Fibroblast of upper back skin (primary cell): ENCODE data around the gene AMMECR1.

Experiments used
- DNase-seq: peaks from one replicate; pipeline ENCODE4 v3.0.0-alpha.2; 2013

Gene AMMECR1

DNA sequence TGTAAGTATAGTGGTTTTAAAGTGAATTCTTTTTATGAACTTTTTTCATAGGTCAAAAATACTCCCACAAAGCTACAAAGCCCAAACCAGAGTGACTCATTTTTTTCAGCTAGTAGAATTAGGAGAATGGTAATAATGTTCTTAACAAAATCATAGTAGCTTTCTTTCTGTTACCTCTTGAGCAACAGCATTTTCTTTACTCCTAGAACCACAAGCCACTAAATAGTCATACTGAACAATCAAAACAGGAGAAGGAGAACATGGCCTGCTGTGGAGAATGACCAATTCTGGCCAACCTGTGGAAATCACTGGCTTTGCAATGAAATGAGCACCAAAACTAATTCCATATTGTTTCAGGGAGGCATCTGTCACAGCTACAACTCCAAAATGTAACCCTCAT is 112.9 kb downstream of the AMMECR1 start:
- peak; percentile 79 for DNase-seq

DNA sequence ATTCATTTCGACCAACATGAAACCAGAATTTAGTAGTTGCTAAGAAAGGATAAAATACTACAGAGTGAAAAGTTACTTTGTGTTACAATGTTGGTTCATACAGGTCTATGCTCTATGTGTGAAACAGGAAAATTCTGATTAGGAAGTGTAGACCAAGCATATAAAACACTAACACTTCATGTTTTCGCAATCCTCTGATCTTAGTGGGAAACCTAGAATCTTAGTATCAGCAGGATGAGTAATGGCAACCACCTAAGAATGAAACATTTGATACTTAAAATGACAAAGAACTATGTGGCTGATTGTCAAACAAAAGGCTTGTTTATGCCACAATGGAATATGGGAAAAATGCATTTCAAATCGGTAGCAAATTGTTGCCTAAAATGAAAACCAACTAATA is 116.1 kb downstream of the AMMECR1 start:
- DNase-seq = no peak

DNA sequence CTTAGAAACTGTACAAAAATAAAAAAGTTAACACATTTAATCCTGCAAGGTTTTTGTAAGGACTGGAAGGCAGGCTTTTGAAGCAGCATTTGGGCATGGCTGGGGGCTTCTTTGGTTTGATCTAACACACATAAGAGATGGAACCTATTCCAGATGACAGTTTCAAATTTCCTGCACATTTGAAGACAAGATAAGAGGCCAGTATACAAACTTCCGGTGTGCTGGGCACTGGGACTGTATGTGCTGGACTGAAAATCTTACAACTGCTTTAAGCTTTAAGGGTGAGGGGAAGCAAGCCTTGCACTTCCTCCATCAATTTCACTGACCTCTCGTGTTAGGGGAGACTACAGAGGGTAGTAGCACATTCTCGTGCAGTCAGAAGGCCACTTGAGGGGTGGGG is 122.9 kb downstream of the AMMECR1 start:
- no peak for DNase-seq

DNA sequence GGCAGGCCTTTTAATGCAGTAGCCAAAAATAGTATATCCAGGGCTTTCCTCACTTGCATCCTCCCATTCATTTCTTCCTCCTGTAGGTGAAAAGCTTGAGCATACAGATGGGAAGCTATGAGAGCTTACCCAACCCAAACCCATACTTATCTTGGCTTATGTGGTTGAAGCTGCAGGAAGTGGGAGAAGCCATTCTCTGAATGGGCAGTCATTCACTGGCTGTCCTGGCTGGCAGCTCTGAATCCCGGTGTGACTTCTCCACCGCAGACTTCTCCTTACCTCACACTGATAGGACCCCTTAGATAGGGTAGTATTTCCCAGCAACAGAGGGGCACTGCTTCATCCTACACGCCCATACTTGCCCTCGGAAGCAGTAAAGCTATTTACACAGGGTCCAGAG is 125.4 kb downstream of the AMMECR1 start:
- no peak for DNase-seq

DNA sequence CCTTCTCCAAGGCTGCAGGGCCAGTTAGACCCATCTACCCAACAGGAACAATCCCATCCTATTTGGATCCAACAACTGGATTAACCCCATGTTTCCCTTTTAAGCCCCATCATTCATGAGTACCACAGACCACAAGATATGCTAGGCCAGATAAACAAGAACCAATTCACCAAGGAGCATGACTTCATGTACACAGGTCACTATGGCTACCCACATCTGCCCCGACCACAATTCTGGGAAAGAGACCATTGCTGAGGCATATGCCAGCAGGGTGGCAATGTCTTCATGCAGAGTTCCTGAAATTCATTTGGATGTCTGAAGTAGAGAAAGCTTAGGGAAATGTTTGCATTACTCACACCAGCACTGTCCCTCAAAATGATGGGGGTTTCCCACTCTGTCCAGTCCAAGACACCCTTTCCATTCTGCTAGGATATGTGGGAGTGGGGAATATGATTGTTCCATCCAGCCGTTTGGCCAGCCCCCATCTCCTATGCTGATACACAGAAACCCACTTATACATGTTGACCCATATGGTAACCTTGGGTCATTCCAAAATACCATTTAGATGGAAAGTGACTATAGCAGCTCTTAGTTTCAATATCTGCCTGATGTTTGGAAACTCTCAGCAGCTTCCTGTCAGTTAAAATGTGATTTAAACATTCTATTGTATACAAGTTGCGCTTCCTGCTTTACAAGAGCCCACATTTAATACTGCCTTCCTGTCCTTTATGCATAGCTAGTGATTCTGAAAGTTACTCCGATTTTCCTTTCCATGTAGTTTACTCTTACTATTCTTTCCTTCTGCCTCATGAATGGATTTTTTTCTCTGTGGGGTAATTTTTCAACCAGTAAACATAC is 129.0 kb downstream of the AMMECR1 start:
- DNase-seq = no peak

DNA sequence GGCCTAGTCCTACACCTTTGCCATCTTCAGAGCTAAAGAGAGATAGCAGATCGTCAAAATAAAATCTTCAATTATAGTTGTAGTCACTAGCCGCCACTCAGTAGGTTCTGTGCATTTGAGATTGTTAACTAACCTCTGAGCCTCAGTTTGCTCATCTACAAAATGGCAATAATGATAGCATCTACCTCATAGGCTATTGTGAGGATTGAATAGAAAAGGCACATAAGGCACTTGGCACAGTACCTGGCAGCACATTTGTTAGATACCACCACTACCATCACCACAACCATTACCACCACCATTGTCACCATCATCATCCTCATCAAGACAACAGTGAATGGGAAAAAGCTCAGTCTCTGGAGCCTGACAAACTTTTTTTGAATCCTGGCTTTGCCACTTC is 134.6 kb downstream of the AMMECR1 start:
- no peak for DNase-seq

DNA sequence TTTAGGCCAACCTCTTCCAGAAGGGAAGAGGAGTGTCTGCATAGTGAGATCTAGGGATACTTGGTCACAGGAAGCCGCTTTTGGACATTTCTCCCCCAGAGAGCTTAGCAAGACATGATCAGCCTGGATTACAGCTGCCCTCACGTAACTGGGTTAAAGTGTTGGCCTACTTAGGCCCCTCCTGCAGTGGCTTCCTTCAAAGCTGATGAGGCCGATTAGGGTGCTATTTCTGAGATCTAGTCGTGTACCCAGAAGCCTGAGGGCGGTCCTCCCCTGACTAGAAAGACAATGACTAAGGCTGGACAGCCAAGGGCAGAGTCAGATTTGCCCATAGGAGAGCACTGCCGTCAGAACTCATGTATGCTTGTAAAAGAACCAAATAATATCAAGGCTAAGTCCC is 135.0 kb downstream of the AMMECR1 start:
- no peak for DNase-seq

DNA sequence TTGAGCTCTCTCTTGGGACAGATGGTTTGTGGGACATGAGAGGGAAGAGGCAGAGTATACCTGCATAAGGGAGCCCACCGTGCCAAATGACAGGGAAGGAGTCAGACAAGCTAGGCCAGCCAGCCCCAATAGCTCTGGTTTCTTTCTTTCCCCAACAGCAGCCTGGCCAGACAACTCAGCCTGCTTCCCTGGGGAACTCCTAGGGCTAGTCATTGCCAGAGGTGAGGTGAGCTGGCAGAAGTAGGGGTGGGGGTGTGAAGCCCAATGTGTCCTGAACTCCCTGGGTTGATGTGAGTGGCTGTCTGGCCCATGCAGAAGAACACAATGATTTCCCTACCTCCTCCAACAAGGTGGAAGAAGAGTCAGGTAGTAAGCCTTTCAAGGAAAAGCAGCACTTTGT is 135.5 kb downstream of the AMMECR1 start:
- peak; percentile 38 for DNase-seq

DNA sequence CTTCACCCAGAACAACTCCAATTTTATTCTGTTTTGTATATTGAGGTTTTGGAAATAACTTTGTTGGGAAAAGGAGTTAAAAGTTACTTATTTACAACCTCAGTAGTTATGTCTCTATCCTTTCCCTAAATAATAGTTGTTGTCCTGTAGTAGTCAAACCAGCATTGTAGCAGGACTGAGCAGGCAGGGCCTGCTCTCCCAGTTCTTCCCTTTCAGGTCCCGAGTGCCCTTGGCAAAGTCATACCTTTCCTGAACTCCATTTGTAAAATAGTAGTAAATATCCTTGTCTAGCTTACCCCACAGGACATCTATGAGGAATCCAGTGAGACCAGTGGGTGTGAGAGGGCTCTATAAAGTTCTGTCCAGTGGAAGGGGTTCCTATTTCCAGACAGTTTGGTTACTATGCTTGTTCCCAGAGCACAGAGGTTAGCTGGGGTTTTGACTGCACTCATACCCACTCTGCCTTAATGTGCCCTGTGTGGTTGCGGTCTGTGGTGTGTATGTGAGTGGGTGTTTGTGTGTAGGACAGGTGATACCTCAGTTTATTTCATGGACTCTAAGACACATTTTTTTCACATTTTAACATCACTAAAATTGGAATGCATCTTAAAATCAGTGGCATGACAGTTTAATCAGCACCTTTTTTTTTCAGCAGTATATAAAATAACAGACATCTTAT is 136.3 kb downstream of the AMMECR1 start:
- no peak for DNase-seq

DNA sequence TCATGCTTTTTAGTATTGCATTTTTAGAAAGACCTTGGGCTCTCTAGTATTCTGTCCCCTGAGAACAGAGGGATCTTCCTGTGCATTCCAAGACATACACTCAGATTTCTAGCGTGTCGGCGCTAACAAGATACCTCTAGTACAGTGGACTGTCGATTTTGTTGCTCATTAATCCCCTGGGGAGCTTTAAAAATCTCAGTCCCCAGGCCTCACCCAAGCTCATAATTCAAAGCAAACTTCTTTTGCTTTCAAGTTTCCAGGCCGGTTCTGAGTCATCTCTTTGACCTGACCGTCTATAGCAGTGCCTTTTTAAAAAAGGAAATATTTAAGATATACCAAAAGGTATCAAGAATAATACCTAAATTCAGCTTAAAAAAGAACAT is 137.0 kb downstream of the AMMECR1 start:
- peak; percentile 83 for DNase-seq

DNA sequence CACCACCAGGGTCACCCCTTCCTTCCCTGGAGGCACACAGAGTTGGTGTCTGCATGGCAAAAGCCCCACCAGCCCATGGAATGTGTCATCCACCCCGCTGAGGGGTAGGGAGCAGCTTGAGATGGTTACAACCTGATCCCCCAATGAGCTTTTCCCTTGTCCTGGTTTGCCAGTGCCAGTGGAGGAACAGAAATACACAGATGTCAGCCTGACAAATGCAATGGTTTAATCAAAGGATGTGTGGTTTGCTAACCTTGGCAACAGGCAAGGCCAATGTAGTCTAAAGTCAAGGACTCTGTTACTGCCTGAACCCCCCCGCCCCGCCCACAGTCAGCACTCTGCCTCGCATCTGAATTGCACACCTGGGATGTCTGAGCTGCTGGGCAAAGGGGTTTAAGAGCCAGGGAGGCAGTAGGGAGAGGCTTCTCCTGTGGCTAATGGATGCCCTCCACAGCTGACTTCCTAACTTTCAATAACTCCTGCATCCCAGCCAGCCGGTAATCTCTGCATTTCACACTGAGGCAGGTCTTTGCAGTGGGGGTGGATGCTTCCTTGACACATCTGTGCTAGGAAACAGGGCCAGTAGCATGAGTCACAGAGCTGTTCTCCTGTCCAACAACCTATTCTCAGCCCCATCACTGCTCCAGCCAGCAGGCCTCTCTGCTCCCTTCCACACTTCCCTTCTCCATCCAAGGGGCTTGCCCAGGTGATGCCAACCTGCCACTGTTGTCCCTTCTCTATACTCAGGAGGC is 137.5 kb downstream of the AMMECR1 start:
- peak; percentile 83 for DNase-seq

DNA sequence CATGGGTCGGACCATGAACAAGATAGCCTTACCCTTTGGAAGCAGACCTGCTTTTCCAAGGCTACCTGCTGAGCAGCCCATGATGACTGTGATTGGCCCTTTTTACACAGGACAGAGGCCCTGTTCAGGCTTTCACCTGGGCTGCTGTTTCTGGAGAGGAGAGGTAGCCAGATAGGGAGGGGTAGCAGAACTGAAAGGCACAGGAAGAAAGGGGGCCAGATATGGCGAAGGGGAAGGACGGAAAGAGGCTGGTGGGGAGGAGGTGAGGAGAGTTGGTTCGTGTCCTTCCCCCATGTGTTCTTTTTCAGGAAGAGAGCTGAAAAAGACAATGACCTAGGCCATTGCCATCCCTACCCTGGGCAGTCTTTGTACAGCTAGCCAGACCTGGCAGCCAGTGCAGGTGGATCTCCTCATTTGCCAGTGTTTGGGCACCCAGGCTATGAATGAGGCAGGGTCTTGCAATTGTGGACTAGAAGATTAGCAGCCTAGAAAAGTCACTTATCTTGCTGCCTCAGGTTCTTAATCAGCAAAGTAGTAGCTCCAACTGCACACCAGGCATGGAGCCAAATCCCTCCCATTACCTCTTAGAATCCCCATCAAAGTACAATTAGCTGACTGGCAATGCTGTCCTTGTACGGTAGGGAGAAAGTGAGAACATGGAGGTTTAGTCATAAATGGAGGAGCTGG is 139.6 kb downstream of the AMMECR1 start:
- no peak for DNase-seq

DNA sequence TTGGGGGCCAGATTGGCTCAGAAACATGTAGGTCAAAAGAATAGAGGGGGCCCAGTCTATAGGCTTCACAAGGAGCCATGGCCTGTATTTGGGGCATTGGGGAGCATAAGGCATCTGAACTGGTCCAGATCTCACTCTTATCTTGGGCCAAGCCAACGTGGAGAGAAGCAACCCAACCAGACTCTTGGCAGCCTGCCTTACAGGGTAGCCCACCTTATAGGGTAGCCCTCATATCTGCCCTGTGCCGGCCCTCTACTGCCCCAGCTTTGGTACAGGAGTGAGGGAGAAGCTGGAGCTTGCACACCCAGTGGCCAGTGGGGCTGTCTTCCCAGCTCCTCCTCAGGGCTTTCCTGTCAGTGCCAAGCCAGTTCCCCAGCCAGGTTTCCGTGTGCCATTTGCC is 142.2 kb downstream of the AMMECR1 start:
- DNase-seq = no peak

DNA sequence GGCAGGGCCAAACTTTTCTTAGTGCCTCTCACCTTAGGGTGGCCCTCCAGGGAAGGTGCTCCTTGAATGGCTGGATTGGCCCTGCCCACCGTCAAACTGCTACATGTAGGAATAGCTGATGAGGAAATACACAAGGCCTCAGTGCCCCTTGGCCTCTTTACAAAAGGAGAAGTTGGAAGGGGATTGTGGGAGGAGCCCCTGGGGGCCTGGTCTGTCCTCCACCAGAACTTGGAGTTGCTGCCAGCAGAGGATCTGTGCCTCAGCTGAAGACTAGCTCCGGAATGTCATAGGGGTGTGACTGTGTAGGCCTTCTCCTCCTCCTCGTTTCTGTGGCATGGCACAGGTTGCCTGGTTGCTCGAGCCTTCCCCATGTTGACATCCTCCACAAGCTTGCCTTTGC is 142.7 kb downstream of the AMMECR1 start:
- DNase-seq = no peak

DNA sequence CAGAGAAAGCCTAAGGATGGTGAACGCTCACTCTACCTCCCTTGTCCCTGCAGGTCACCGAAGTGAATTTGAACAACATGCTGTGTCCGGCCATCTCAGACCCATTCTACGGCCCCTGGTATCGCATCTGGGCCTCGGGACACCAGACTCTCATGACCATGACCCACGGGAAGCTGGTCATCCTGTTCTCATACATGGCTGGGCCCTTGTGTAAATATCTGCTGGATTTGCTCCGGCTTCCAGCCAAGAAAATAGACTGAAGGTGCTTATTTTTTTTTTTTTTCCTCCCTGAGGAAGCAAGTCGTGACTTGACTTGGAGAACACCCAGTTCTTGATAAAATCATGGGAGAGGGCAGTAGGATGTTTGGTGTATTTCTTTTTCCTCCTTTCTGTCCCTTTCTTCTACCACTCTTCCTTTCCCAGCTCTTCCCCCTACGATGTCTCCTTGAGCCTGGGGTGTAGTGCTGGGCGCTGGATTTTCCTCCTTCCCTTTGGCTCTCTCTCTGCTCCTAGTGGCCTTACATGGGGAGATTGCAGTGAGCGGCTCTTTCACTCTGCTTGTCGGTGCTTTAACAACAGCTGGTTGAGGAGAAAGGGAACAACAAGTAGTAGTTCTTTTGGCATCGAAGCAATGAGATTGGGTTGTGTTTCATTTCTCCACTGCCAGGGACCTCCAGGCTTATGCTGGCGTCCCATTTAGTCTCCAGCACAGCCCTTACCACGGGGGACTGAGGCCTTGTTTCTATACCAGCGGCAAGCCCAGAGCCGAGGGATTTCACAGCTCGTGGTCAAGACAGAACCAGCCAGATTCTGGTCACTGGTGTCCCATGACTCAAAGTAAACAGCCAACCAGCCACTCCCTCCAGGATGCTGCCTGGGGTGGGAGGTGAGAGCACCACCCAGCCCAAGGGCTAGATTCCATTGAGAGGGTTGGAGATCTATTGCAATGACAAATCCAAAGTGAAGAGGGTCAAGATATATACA is 144.4 kb downstream of the AMMECR1 start:
- DNase-seq = no peak

DNA sequence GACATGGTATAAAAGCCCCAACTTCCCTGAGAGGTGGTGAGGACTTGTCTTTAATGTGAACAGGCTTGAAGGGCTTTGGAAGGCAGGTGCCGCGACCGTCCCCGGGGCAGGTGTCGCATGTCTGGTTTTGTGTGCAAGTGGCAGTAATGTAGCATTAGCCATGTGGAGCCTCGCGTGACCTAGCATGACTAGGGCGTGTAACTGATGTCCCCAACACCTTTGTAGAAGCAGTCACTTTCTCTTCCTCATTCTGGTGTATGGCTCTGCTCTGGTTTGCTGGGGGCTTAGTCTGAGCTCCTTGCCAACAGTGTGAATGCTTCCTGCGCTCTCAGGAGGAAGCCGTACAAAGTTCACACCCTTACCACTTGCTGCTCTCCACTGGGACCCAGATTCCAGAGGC is 145.7 kb downstream of the AMMECR1 start:
- DNase-seq = no peak

DNA sequence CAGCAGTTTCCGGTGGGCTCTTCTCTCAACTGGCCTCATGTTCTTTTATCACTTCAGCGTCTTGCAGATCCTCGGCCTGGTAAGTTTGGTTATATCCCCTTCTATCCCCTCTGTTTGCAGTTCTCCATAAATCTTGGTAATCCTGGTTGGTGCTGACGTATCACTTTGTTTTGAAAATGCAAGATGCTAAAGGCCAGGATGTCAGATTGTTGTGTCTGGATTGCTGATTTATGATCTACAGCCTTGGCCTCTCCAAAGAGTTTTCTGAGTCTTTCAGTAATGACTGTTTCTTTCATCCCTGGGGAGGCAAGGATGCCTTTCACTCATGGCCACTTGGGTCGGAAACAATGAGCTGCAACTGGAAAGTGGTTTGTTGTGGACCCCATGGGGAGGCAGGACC is 146.4 kb downstream of the AMMECR1 start:
- peak; percentile 19 for DNase-seq

DNA sequence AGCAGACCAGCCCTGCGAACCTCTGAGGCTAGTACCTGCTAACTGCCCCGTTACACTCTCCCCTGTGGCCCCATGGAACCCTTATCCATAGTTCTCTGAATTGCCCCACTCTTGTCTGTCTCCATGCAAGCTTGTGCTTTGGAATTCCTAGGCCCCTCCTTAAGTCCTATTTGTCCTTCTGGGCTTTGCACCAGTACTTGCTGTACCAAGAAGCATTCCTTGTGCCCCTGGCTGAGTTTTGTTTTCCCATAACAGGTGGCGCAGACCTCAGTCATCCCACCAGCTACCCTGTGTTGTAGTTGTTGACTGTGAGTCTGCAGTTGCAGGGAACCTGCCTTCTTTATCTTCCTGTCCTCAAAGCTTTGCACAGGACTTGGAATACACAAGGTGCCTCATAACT is 147.9 kb downstream of the AMMECR1 start:
- DNase-seq = no peak

DNA sequence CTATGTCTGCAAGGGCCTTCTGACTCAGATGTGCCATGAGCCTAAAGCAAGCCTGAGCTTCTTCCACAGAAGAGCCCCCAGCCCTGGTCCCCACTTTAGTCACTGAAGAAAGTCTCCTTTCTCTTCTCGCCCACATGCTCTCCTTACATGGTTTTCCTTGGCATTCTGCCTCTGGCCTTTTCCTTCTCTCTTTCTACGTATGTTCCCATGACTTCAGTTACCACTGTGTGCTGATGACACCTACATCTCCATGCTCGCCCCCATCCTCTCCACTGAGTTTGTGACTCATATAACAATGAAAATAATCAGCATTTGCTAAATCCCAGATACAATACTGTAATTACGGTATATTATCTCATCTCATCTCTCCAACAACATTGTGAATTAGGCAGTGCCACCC is 149.3 kb downstream of the AMMECR1 start:
- peak; percentile 48 for DNase-seq

DNA sequence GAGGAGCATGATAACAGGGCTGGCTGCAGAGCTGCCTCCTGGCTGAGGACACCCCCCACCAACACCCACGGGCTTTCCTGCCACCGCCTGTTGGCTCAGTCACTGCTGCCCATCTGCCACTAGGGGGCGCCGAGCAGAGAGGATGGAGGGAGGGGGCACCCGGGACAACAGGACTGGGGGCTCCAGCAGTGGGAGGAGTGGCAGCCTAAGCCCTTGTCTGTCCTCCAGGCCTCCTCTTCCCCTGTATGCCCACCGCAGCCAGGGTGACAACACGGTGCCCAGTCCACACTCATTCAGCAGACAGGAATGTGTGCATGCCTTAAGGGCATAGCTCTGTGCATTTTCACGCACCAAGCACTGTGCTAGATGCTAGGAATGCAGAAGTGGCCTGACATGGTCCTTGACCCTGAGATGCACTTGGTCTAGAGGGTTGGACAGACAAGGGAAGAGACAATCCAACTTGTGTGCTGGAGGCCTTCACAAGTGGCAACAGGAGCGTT is 149.9 kb downstream of the AMMECR1 start:
- DNase-seq = no peak

DNA sequence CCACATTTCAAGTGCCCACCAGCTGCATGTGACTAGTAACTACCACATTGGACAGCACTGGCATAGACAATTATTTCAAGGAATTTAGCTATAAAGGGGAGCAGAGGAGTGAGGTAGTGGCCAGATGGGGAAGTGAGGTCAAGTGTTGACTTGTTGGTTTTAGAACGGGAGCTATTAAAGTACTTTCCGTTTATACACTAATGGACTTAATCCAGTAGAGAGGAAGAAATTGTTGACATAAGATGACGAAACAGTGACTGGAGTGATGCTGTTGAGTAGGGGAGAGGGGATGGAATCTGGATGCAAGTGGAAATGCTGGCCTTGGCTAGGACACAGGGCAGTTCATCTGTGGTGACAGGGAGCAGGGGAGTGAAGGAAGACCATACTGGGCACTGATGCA is 154.4 kb downstream of the AMMECR1 start:
- DNase-seq = no peak

DNA sequence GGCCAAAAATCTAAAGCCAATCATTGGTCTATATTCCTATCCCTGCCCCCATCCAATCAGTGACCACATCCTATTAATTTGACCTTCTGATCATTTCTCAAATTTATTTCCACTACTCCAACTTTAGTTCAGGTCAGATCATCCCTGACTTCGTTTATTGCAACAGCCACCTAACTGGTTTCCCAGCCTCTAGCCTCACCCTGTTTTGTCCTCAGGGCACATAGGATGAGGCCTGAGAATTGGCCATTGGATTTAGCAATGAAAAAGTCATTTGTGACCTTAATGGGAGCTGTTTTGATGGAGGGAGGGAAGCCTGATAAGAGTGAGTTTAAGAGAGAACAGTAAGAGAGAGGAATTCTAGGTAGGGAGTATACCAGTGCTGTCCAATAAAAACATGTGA is 155.0 kb downstream of the AMMECR1 start:
- no peak for DNase-seq
